Forelimb muscle (tissue), 1 donor: Measurements from ENCODE around the gene PCYOX1L. TPM values are rescaled to one million over a fixed set of nuclear protein-coding genes. Genes with fewer than 3 reads are reported as not detected.

Experiments
- DNase-seq: peaks from one replicate; pipeline ENCODE4 v3.0.0-alpha.2; 2013; ENCODE audit warnings: low read depth
- polyA plus RNA-seq: library from polyadenylated mRNA; unstranded; fragments of 120-200 nt; gene quantifications from one replicate; pipeline ENCODE4 v1.2.1, GENCODE V29; 2013; ENCODE audit not compliant: insufficient read length

PCYOX1L gene
- polyA plus RNA-seq, 1 donor, result 9.1 TPM

GRCh38 chr5:149407323-149408251 is 49.7 kb downstream of the PCYOX1L start:
- no peak for DNase-seq

GRCh38 chr5:149408252-149409099 is 50.6 kb downstream of the PCYOX1L start:
- DNase-seq, result no peak

DNA sequence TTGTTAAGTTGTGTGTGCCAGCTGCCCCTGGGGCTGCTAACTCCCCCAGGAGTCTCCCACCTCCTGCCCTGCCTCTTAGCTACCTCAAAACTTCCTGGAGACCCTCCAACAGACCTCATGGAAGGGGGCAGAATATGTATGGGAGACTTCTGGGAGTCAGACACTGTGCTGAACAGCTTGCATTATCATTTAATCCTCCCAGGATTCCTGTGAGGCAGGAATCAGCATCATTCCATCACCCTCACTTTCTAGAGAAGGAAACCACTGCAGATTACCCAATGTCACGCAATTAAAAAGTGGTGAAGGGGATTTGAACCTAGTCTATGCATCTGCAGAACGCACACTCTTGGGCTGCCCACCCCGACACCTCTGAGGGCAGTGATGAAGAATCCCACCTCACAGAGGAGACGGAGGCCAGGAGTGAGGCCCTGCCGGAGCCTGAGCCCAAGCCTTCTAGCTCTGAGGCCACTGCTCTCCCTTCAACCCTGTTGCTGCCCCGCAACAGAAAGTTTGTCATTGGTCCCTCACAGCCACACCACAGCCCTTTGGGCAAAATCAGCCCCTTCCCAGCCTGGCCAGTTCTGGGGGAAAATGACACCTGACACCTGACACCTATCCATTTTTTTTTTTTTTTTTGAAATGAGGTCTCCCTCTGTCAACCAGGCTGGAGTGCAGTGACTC is 51.6 kb downstream of the PCYOX1L start:
- DNase-seq, result no peak

- no peak for DNase-seq
Observed at GRCh38 chr5:149410071-149410470, 52.2 kb downstream of the PCYOX1L start.

DNA sequence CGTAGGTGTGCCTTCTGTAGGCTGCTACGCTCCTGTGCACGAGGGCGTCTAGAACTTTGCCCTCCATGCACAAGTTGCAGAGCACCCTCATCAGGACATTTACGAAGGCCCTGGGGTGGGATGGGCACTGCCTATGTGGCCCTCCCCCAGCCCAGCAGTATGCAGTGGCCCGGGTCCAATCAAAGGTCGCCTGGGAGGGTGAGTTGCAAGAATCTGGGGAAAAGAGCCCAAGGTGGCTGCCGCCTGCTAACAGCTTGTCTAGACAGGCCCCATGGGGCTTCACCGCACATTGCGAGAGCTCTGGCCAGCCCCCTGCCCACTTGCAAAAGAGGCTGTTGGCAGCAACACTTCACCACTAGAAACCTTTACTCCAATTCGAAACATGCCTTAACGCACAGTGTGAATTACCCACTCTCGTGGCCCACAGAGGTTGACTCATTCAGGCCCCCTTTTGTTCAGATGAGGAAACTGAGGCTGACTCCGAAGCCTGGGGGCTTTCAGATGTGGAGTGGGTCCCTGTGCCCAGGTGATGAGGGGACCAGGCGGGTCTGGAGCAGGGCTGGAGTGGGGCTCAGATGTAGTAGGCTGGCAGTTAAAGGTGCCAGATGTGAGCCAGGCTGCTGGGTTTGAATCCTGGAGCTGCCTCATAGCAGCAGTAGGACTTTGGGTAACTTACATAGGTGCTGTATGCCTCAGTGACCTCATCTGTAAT is 53.0 kb downstream of the PCYOX1L start:
- DNase-seq, result no peak

- no peak for DNase-seq
Observed at GRCh38 chr5:149411738-149412519, 54.1 kb downstream of the PCYOX1L start.

- DNase-seq, result no peak
Observed at GRCh38 chr5:149412783-149413476, 55.1 kb downstream of the PCYOX1L start.

DNA sequence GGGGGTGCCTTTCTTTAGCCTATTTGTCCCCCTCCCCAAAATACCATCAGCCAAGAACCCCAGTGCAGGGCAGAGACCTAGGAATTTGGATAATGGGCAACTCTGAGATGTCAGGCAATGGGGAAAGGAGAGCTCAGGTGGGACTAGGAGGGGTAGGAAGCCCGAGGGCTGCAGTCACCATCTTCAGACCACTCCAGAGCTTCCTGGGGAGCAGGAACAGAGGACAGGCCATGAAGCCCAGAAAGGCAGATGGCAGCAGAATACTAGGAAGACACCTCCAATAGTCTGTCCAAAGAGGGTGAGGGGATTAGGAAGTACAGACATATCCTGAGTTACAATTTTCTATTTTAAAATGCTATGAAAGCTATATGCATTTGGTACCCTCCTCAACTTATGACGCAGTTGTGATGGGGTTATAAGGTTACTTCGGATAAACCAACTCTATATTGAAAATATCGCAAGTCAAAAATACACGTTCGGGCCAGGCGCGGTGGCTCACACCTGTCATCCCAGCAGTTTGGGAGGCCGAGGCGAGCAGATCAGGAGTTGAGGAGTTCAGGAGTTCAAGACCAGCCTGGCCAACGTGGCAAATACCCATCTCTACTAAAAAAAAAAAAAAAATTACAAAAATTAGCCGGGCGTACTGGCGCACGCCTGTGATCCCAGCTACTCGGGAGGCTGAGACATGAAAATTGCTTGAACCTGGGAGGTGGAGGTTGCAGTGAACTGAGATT is 55.8 kb downstream of the PCYOX1L start:
- no peak for DNase-seq

GRCh38 chr5:149414405-149415065 is 56.7 kb downstream of the PCYOX1L start:
- DNase-seq, result no peak

DNA sequence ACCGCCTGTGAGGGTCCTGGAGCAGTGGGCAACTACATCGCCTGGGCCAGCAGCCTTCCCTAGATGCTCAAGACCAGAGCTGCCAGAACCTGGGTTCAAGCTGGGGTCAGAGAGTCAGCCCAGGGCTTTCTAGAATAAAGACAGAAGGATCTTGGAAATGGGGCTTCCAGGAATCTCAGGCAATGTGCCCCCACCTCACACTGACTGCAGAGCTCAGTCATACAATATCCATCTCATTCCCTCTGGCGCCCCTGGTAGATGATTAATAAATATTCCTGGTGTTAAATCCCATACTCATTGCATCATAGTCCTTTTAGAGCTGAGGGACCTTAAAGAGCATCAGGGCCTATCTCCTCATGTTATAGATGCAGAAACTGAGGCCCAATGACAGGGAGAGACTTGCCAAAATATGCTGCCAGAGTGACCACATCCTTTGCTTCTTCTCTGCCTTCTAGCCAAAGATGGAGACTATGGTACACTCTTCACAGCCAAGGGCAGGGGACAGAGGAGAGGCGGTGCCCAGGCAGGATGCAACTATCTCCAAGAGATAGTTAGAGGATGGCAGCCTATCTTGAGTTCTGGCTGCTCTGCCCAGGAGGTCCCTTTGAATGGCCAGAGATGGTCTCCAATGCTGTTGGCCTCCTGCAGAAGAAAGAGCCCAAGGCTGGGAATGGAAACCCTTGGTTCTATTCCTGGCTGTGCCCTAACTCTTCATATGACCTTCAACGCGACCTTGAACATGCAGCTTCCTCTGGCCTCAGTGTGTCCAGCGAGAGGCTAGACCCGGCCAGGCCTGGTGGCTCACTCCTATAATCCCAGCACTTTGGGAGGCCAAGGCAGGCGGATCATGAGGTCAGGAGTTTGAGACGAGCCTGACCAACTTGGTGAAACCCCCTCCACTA is 57.5 kb downstream of the PCYOX1L start:
- no peak for DNase-seq

DNA sequence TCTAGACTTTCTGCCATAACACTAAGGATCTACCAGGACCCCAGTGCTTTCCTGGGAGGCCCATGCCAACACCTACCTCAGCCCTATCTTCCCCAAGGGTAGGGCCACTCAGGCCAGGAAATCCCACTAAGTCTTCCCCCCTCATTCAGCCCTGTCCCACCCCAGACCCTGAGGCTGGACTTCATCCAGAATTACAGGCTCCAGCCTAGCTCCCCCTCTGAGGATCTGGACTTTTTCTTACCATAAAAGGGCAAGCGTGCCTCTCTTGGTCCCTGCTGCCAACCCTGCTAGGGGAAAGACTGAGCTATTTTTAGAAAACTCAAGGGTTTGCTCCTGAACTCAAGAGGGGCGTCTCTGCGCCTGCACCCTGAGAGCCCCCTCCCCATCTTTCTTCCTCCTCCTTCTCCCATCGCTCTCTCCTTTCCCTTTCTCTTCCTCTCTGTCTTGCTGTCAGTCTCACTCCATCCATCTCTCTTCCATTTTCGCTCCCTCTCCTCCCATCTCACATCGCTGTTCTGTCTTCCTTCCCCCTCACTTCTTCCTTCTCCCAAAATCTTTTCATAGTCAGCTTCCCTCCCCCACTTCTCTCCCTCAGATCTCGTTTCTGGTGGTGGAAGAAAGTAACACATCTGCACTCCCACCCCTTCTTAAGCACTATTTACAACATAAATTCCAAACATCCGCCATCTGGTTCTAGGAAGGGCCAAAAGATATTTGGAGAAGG is 59.3 kb downstream of the PCYOX1L start:
- DNase-seq, result no peak

DNA sequence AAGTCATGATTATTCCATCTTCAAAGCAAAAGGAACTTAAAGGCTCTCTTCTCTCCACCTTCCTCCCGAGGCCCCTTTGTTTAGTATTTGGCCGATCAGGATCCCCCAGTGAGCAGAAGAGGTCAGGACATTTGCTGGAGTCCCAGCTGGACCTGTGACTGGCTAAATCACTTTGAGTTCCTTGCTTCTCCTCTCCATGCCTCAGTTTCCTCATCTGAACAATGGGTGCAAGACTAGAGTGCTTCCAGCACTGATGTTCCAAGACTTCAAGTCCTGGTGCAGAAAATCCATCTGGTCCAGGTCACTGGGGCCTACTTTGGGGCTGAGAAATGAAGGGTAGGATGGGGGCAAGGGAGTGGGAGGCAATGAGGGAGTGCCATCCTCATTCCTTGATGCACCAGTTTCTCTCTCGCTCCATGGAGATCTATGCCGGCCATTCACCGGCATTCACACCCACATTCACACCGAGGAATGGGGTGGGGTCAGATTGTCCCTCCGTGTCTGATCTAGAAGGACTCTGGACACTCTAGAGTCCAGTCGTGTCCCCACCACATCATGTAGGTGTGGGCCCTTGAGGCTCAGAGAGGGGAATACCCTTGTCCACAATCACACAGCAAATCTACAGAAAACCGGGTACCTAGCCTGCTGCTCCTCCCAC is 60.0 kb downstream of the PCYOX1L start:
- no peak for DNase-seq

DNA sequence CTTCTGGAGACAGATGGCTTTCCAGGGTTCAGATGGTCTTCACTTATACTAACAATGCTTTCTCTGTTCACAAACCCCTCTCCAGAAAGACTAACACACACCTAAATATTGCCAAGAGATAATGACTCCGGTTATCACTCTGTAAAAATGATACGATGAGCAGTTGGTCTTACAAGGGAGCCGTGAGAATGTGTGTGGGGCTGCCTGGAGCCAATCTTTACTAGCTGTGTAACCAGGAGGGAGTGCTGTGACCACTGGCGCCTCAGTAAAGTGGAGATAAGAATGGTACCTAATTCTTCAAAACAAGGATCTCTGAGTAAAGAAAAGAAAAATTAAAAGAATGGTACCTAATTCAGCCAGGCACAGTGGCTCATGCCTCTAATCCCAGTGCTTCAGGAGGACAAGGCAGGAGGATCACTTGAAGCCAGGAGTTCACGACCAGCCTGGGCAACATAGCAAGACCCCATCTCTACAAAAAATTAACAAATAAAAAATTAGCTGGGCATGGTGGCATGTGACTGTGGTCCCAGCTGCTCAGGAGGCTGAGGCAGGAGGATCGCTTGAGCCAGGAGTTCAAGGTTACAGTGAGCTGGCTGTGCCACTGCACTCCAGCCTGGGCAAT is 61.2 kb downstream of the PCYOX1L start:
- no peak for DNase-seq
